ENCODE data around the gene MEX3D.

Gene MEX3D

GRCh38 chr19:1605236-1606137 is 37.4 kb upstream of the MEX3D start, which contains the start of gene UQCR11:
TSS of gene UQCR11 (minus strand) at chr19:1605462. CDS start at chr19:1605409, 53 bp downstream.
- Mint-ChIP-seq H3K36me3 (peaks cover 72% of the 10 kb centered on the region), H3K4me3 (peak within 1 kb of the TSS; percentile 94), H3K4me1 (peaks cover 47% of the 10 kb centered on the region), H3K27ac (peak within 1 kb of the TSS; percentile 96), H3K9me3 (no peaks in the 10 kb centered on the region)
- DNase-seq (ENCODE audit: low spot score in 2 of 2) (peak; percentile 83 to 97), ATAC-seq (peak; percentile 91)

DNA sequence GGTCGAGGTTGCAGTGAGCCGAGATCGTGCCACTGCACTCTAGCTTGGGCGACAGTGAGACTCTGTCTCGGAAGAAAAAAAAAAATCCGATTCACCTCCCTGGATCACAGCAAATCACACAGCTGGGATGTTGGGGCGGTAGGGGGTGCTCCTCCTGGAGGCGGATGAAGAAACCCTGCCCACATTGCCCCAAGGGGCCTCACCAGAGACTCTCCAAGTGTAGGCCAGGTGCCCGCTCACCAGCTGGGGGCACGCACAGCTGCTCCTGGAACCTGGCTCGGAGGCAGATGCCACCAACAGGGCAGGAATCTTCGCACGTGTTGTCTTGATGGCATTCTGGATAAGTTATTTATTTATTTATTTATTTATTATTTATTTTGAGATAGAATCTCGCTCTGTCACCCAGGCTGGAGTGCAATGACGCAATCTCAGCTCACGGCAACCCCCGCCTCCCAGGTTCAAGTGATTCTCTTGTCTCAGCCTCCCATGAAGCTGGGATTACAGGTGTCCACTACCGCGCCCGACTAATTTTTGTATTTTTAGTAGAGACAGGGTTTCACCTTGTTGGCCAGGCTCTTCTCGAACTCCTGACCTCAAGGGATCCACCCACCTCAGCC is 34.1 kb upstream of the MEX3D start:
- H3K9me3 Mint-ChIP-seq = no peaks in the 10 kb centered on the region
- DNase-seq (ENCODE audit: low spot score in 2 of 2) (no peak), ATAC-seq (no peak)
- no peak overlapping the region for H3K27ac Mint-ChIP-seq
- no peak overlapping the region for H3K4me3 Mint-ChIP-seq
- H3K36me3 Mint-ChIP-seq = peaks cover 79% of the 10 kb centered on the region
- H3K4me1 Mint-ChIP-seq = peaks cover 30% of the 10 kb centered on the region

DNA sequence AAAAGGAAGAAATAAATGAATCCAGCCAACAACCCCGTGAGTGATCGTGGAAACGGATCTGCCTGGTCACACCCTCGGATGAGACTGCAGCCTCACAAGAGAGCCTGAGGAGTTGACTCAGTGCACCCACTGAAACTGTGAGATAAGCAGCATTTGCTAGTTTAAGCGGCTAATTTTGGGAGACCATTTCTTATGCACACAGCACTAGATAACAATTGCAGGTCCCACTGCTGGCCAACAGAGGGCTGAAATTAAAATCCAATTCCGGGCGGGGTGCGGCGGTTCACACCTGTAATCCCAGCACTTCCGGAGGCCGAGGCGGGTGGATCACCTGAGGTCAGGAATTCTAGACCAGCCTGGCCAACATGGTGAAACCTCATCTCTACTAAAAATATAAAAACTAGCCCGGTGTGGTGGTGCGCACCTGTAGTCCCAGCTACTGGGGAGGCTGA is 33.5 kb upstream of the MEX3D start:
- no peak for DNase-seq (ENCODE audit: low spot score in 2 of 2)
- Mint-ChIP-seq H3K4me3 (no peak overlapping the region), H3K27ac (no peak overlapping the region), H3K9me3 (no peaks in the 10 kb centered on the region), H3K36me3 (peaks cover 85% of the 10 kb centered on the region), H3K4me1 (peaks cover 27% of the 10 kb centered on the region)
- ATAC-seq = no peak

DNA sequence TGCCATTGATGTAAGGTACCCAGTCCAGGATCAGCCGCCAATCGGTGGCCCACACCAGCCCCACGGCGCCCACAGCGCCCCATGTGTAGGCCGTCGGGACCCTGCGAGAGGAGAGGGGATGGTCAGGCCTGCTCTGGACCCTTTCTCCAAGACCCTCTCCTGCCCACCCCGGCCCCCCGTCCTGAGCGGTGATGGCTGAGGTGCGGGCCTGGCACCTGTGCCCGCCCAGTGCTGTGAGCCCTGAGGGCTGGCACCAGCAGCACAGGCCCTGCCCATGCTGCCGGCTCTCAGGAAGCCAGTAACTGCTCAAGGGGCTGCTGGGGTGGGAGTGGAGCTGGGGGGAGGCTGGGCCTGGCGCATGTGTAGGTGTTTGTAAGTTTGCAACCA is 31.3 kb upstream of the MEX3D start:
- H3K4me1 Mint-ChIP-seq = peaks cover 9% of the 10 kb centered on the region
- H3K27ac Mint-ChIP-seq = no peak overlapping the region
- DNase-seq (ENCODE audit: low spot score in 2 of 2) (no peak), ATAC-seq (peak; percentile 31)
- H3K9me3 Mint-ChIP-seq = no peaks in the 10 kb centered on the region
- H3K36me3 Mint-ChIP-seq = peaks cover 84% of the 10 kb centered on the region
- no peak overlapping the region for H3K4me3 Mint-ChIP-seq

- Mint-ChIP-seq H3K4me1 (peaks cover 8% of the 10 kb centered on the region), H3K27ac (no peak overlapping the region), H3K4me3 (no peak overlapping the region), H3K36me3 (peaks cover 78% of the 10 kb centered on the region), H3K9me3 (no peaks in the 10 kb centered on the region)
- DNase-seq (ENCODE audit: low spot score in 2 of 2) (no peak), ATAC-seq (no peak)
Observed at GRCh38 chr19:1598777-1599459, 30.8 kb upstream of the MEX3D start.

DNA sequence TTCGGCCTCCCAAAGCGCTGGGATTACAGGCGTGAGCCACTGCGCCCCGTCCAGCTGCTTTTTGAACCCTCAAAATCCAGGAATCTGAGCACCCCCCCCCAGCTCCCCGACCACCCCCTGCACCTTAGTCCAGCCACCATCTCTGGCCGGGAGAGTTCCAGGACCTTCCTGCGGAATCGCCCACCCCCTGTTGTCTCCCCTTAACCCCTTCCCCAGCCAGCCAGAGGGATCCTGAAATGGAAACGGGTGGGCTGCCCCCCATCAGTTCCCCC is 25.3 kb upstream of the MEX3D start:
- ATAC-seq (no peak), DNase-seq (ENCODE audit: low spot score in 2 of 2) (no peak)
- peak overlapping the region; percentile 96 for H3K4me3 Mint-ChIP-seq
- no peaks in the 10 kb centered on the region for H3K9me3 Mint-ChIP-seq
- peaks cover 77% of the 10 kb centered on the region for H3K36me3 Mint-ChIP-seq
- peak overlapping the region; percentile 88 for H3K27ac Mint-ChIP-seq
- H3K4me1 Mint-ChIP-seq = peaks cover 14% of the 10 kb centered on the region

DNA sequence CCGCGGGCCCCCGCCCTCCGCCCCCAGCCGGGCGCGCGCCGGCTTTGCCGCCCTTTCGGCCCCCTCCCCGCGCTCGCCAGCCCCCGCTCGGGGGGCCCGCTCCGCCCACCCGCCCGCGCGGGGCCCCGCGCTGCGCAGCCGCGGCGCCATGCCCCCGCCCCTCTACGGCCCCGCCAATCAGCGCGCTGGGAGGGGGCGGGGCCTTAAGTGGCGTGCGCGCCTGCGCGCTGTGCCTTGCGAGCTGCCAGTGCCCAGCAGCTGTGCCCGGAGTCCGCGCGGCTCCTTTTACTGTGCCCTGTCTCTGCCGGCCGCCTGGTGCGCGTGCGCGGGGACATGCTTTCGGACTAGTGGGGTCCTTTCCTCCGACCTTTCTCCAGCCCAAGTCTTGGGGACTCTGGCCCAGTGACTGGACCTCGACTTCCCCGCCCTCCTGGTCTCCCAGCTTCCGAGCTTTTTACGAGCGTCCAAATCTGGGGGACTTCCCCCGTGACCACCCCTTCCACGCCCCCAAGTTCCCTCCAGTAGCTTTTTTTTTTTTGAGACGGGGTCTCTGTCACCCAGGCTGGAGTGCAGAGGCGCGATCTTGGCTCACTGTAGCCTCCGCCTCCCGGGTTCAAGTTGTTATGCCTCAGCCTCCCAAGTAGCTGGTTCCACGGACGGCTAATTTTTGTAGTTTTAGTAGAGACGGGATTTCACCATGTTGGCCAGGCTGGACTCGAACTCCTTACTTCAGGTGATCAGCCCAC is 24.8 kb upstream of the MEX3D start, which contains the start of gene MBD3:
Gene MBD3 (minus strand): TSS at position 111 of the 746 bp plus-strand sequence. CDS start 234 bp downstream, outside the sequence.
- DNase-seq (ENCODE audit: low spot score in 2 of 2) (peak; percentile 90 to 93), ATAC-seq (peak; percentile 87)
- peak within 1 kb of the TSS; percentile 94 for H3K27ac Mint-ChIP-seq
- peaks cover 77% of the 10 kb centered on the region for H3K36me3 Mint-ChIP-seq
- peaks cover 14% of the 10 kb centered on the region for H3K4me1 Mint-ChIP-seq
- peak within 1 kb of the TSS; percentile 96 for H3K4me3 Mint-ChIP-seq
- no peaks in the 10 kb centered on the region for H3K9me3 Mint-ChIP-seq

DNA sequence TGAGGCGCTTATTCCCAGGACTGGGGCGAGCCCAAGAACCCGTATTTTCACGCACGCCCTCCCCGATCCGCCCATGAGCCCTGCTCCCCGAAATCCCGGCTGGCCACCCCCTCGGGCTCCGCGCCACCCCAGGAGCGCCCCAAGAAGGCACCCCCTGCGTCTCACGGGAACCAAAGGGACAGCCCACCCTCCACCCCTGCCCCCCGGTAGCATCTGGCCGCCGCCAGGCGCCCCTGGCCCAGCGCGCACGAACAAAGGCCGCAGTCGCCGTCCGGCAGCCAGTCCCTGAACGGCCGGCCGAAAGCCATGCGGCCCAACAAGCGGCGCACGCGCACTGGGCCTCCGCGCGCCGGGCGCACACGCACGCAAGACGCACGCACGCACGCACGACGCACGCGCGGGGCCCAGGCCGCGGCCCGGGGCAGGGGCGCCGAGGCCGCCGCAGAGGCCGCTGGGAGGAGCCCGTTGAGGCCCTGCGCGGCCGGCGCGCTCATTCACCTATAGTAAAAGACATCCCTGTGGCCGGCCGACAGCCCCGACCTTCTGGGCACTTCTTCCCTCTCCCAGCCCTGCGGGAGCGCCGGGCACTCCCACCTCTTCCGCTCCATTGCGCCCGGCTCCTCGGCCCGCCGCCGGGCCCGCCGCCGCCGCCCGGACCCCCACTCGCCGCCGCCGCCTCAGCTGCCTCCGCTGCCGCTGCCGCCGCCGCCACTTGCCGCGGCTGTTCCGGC is 24.1 kb upstream of the MEX3D start:
- ATAC-seq = peak; percentile 92
- H3K9me3 Mint-ChIP-seq = no peaks in the 10 kb centered on the region
- DNase-seq (ENCODE audit: low spot score in 2 of 2) = peak; percentile 78 to 89
- peaks cover 77% of the 10 kb centered on the region for H3K36me3 Mint-ChIP-seq
- peaks cover 14% of the 10 kb centered on the region for H3K4me1 Mint-ChIP-seq
- peak overlapping the region; percentile 96 for H3K4me3 Mint-ChIP-seq
- peak overlapping the region; percentile 94 for H3K27ac Mint-ChIP-seq

GRCh38 chr19:1591421-1592023 is 23.4 kb upstream of the MEX3D start:
- no peaks in the 10 kb centered on the region for H3K9me3 Mint-ChIP-seq
- no peak for DNase-seq (ENCODE audit: low spot score in 2 of 2)
- ATAC-seq = peak; percentile 1
- H3K4me1 Mint-ChIP-seq = peaks cover 14% of the 10 kb centered on the region
- peaks cover 76% of the 10 kb centered on the region for H3K36me3 Mint-ChIP-seq
- peak overlapping the region; percentile 94 for H3K27ac Mint-ChIP-seq
- peak overlapping the region; percentile 96 for H3K4me3 Mint-ChIP-seq

DNA sequence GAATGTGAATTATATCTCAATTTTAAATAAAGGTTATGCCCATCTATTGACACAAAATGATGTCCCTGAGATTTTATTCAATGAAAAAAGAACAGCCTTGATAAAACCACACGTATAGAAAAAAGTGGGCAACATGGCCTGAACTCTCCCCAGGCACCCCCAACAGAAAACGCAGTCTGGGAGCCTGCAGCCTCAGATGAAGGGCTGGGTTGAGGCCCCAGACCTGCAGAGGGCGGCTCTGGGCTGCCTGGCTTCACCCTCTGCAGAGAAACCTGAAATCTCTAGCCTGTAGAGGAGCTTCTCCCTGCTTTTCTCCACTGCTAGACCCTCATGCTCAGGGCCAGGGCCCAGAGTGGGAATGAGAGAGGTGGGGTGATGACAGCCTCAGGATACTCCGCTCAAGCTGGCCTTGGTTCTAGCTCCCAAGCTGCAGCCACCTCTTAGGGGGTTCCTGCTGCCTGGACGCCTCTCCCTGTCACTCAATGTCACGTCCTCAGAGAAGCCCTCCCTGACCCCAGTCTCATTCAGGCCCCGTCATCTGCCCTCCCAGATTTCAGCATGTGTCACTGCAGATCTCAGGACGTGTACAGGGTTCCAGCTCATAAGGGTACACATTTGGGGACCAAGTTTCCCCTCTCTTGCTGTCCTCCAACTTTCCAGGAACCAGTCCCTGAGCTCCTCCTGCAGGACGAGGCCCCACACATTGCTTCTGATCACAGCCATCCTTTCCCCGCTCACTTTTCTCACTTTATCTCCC is 22.7 kb upstream of the MEX3D start:
- H3K4me1 Mint-ChIP-seq = peaks cover 14% of the 10 kb centered on the region
- peak overlapping the region; percentile 96 for H3K4me3 Mint-ChIP-seq
- ATAC-seq = no peak
- H3K9me3 Mint-ChIP-seq = no peaks in the 10 kb centered on the region
- H3K27ac Mint-ChIP-seq = peak overlapping the region; percentile 94
- DNase-seq (ENCODE audit: low spot score in 2 of 2) = no peak
- H3K36me3 Mint-ChIP-seq = peaks cover 76% of the 10 kb centered on the region

GRCh38 chr19:1587872-1588271 is 19.7 kb upstream of the MEX3D start:
- Mint-ChIP-seq H3K9me3 (no peaks in the 10 kb centered on the region), H3K4me3 (no peak overlapping the region), H3K27ac (no peak overlapping the region), H3K4me1 (peaks cover 11% of the 10 kb centered on the region), H3K36me3 (peaks cover 91% of the 10 kb centered on the region)
- DNase-seq (ENCODE audit: low spot score in 2 of 2) = no peak
- no peak for ATAC-seq

GRCh38 chr19:1585243-1585580 is 17.1 kb upstream of the MEX3D start:
- H3K36me3 Mint-ChIP-seq = peaks cover 99% of the 10 kb centered on the region
- H3K4me1 Mint-ChIP-seq = no peaks in the 10 kb centered on the region
- DNase-seq (ENCODE audit: low spot score in 2 of 2) (no peak), ATAC-seq (no peak)
- no peaks in the 10 kb centered on the region for H3K9me3 Mint-ChIP-seq
- H3K27ac Mint-ChIP-seq = no peak overlapping the region
- no peak overlapping the region for H3K4me3 Mint-ChIP-seq

DNA sequence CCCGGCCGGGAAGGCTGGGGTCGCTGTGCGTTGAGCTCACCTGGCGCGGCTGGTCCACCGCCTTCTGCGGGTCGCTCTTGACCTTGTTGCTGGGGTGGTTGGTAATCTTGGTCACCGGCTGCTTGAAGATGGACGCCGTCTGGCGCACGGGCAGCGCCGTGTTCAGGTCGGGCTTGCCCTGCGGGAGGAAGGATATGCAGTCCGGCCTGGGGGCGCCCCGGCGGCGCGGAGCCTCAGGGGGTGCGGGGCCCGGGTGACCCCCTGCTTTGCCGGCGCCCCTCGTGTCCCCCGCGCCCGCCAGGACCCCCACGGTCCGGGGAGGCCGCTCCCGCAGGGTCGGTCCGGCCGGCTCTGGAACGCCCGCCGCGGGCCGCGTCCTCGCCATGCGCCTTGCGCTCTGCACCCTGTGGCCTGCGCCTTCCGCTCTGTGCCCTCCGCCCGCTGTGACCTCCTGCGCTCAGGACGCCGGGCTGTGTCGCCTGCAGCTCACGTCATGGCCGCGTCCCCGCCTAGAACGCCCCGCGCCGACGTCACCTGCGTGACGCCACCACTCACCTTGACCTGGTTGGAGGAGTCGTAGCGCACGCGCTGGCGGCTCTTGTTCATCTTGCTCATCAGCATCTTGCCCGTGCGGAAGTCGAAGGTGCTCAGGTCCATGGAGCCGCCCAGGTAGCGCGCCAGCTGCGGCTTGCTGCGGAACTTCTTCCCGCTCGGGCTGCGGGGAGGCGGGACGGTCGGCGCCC is 16.5 kb upstream of the MEX3D start:
- H3K36me3 Mint-ChIP-seq = peaks cover 99% of the 10 kb centered on the region

More for the DNA sequence above, 16.5 kb upstream of the MEX3D start:
- Mint-ChIP-seq H3K4me3 (no peak overlapping the region), H3K27ac (no peak overlapping the region), H3K4me1 (no peaks in the 10 kb centered on the region), H3K9me3 (no peaks in the 10 kb centered on the region)
- DNase-seq (ENCODE audit: low spot score in 2 of 2) = no peak
- no peak for ATAC-seq

Measured in stimulated activated effector memory CD8-positive, alpha-beta T cell treated with anti-CD3 and anti-CD28 coated beads, Interleukin-12 subunit alpha, Interleukin-12 subunit beta, amount 100 ng/mL, for 72 hours (primary cell).